GM12891 (cell line): ENCODE data around the gene GIPC1. TPM values are rescaled to one million over a fixed set of nuclear protein-coding genes. Genes with fewer than 3 reads are reported as not detected.
"Not testable (repeated sequence)": the region's sequence is repeated elsewhere in the genome, so short reads cannot be mapped to it uniquely, and the experiment has no call there.

Experiments
- DNase-seq: peaks from one replicate; pipeline ENCODE4 v3.0.0; 2011; ENCODE audit warnings: low spot score; ENCODE audit not compliant: insufficient read length
- FAIRE-seq: peaks from 2 replicates; lab custom pipeline; 2011; peaks lifted over from hg19 to GRCh38; lab: Jason Lieb, UNC
- PAX5 ChIP-seq: IDR thresholded peaks from 2 replicates; pipeline ENCODE4 v1.6.1; 2011; ENCODE audit warnings: low read length, moderate library complexity, mild to moderate bottlenecking; ENCODE audit not compliant: insufficient read depth, severe bottlenecking
- POLR2A ChIP-seq: IDR thresholded peaks from 2 replicates; pipeline ENCODE4 v1.6.1; 2011; ENCODE audit warnings: low read depth, low read length, control low read depth
- POLR2AphosphoS5 ChIP-seq: IDR thresholded peaks from 2 replicates; pipeline ENCODE4 v1.6.1; 2011; ENCODE audit warnings: low read depth, low read length, control low read depth
- POU2F2 ChIP-seq: IDR thresholded peaks from 2 replicates; pipeline ENCODE4 v1.6.1; 2011; ENCODE audit warnings: low read depth, mild to moderate bottlenecking, control low read depth, low read length, moderate library complexity
- SPI1 ChIP-seq: IDR thresholded peaks from 2 replicates; pipeline ENCODE4 v1.6.1; 2011; ENCODE audit warnings: low read depth, low read length, control low read depth
- TAF1 ChIP-seq: IDR thresholded peaks from 2 replicates; pipeline ENCODE4 v1.6.1; 2011; ENCODE audit warnings: low read depth, low read length, control low read depth
- polyA plus RNA-seq: library from polyadenylated mRNA; unstranded; fragments of >200 nt; gene quantifications from one replicate; pipeline ENCODE4 v1.2.1, GENCODE V29; 2012; ENCODE audit warnings: low read depth, missing spikeins, inconsistent platforms; ENCODE audit not compliant: missing spikeins

Gene GIPC1
- 10.4 TPM for polyA plus RNA-seq

- peak; percentile 90 for FAIRE-seq
- DNase-seq, result peak; percentile 99
These were observed at the start of gene GIPC1 for GRCh38 chr19:14496029-14496833. GIPC1 (minus strand) TSS chr19:14496127; CDS start chr19:14482976, 13,151 bp downstream.

GRCh38 chr19:14545716-14546082 lies 49.8 kb upstream of the GIPC1 start:
- TF ChIP-seq SPI1, result no peak
- no peak for TF ChIP-seq POLR2A
- TF ChIP-seq POLR2AphosphoS5, result no peak
- no peak for TF ChIP-seq PAX5
- no peak for TF ChIP-seq TAF1
- TF ChIP-seq POU2F2, result no peak
- no peak for FAIRE-seq

More at GRCh38 chr19:14496029-14496833, at the start of gene GIPC1:
- TF ChIP-seq POU2F2, result no peak
- no peak for TF ChIP-seq SPI1
- no peak for TF ChIP-seq POLR2AphosphoS5
- no peak for TF ChIP-seq PAX5
- TF ChIP-seq POLR2A, result no peak
- TF ChIP-seq TAF1, result no peak

GRCh38 chr19:14544977-14545715 lies 49.2 kb upstream of the GIPC1 start:
- FAIRE-seq (no peak), DNase-seq (no peak)
- no peak for TF ChIP-seq SPI1

More at GRCh38 chr19:14545716-14546082, 49.8 kb upstream of the GIPC1 start:
- DNase-seq, result no peak

- no peak for DNase-seq
- TF ChIP-seq POLR2A, result no peak
- no peak for TF ChIP-seq TAF1
- TF ChIP-seq SPI1, result no peak
- TF ChIP-seq PAX5, result no peak
- TF ChIP-seq POLR2AphosphoS5, result no peak
- TF ChIP-seq POU2F2, result no peak
- no peak for FAIRE-seq
These were observed 48.1 kb upstream of the GIPC1 start for GRCh38 chr19:14544047-14544446.

- DNase-seq (no peak), FAIRE-seq (no peak)
- TF ChIP-seq PAX5 (no peak), POLR2A (no peak), TAF1 (no peak), SPI1 (no peak), POU2F2 (no peak), POLR2AphosphoS5 (no peak)
These were observed 46.9 kb upstream of the GIPC1 start for GRCh38 chr19:14542711-14543328.

- FAIRE-seq, result not testable (repeated sequence)
These were observed 46.1 kb upstream of the GIPC1 start for GRCh38 chr19:14541979-14542378.

GRCh38 chr19:14540741-14541525 lies 45.0 kb upstream of the GIPC1 start:
- DNase-seq, result no peak
- FAIRE-seq, result no peak
- no peak for TF ChIP-seq SPI1
- no peak for TF ChIP-seq POU2F2
- TF ChIP-seq POLR2A, result no peak
- TF ChIP-seq PAX5, result no peak
- no peak for TF ChIP-seq TAF1
- TF ChIP-seq POLR2AphosphoS5, result no peak

More at GRCh38 chr19:14541979-14542378, 46.1 kb upstream of the GIPC1 start:
- not testable (repeated sequence) for DNase-seq

GRCh38 chr19:14536926-14537692 lies 41.2 kb upstream of the GIPC1 start:
- no peak for FAIRE-seq
- no peak for TF ChIP-seq POLR2A
- TF ChIP-seq SPI1, result no peak
- TF ChIP-seq POU2F2, result no peak
- TF ChIP-seq POLR2AphosphoS5, result no peak
- TF ChIP-seq PAX5, result no peak
- no peak for TF ChIP-seq TAF1
- DNase-seq, result no peak

- DNase-seq, result no peak
- FAIRE-seq, result no peak
- no peak for TF ChIP-seq POLR2AphosphoS5
- no peak for TF ChIP-seq POLR2A
- no peak for TF ChIP-seq PAX5
- TF ChIP-seq SPI1, result no peak
- TF ChIP-seq TAF1, result no peak
- no peak for TF ChIP-seq POU2F2
These were observed 37.5 kb upstream of the GIPC1 start for GRCh38 chr19:14533450-14533849.
